ENCODE measurements around the gene MLIP. TPM values are rescaled to one million over a fixed set of nuclear protein-coding genes. Genes with fewer than 3 reads are reported as not detected.

Gene MLIP
- total RNA-seq, 1 experiment from 2014 or later: not detected

DNA sequence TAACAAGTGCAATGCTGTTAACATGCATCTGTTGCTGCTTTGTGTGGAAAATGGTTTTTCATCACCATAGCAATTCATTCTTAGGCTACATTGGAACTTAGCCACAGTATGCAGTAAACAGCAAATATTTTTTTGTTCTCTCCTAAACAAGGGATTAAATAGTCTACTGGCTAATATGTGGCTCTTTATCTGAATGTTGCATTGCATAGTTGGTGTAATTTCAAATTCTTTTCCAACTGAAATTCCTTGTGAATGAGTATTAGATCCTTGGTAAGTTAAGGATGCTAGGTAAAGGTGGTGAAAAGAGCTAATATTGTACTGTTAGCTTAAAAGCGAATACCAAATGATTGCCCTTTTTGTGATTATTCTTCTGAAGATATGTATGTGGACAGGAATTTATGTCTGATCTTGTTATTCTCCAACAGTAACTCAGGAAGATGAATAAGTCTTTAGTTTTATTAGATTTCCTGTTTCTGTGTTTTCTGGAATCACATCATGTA, 958 bp downstream of the MLIP start (continued):
- TF ChIP-seq, protein P1, sequence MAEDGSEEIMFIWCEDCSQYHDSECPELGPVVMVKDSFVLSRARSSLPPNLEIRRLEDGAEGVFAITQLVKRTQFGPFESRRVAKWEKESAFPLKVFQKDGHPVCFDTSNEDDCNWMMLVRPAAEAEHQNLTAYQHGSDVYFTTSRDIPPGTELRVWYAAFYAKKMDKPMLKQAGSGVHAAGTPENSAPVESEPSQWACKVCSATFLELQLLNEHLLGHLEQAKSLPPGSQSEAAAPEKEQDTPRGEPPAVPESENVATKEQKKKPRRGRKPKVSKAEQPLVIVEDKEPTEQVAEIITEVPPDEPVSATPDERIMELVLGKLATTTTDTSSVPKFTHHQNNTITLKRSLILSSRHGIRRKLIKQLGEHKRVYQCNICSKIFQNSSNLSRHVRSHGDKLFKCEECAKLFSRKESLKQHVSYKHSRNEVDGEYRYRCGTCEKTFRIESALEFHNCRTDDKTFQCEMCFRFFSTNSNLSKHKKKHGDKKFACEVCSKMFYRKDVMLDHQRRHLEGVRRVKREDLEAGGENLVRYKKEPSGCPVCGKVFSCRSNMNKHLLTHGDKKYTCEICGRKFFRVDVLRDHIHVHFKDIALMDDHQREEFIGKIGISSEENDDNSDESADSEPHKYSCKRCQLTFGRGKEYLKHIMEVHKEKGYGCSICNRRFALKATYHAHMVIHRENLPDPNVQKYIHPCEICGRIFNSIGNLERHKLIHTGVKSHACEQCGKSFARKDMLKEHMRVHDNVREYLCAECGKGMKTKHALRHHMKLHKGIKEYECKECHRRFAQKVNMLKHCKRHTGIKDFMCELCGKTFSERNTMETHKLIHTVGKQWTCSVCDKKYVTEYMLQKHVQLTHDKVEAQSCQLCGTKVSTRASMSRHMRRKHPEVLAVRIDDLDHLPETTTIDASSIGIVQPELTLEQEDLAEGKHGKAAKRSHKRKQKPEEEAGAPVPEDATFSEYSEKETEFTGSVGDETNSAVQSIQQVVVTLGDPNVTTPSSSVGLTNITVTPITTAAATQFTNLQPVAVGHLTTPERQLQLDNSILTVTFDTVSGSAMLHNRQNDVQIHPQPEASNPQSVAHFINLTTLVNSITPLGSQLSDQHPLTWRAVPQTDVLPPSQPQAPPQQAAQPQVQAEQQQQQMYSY (CRISPR knock-in tag; IDR thresholded peaks at IDR 0.05): no peak
- TF ChIP-seq NR1H2 (CRISPR knock-in tag; IDR thresholded peaks at IDR 0.05) (no peak), ATF1 (CRISPR knock-in tag; IDR thresholded peaks at IDR 0.05) (no peak)
- TF ChIP-seq, protein P2, sequence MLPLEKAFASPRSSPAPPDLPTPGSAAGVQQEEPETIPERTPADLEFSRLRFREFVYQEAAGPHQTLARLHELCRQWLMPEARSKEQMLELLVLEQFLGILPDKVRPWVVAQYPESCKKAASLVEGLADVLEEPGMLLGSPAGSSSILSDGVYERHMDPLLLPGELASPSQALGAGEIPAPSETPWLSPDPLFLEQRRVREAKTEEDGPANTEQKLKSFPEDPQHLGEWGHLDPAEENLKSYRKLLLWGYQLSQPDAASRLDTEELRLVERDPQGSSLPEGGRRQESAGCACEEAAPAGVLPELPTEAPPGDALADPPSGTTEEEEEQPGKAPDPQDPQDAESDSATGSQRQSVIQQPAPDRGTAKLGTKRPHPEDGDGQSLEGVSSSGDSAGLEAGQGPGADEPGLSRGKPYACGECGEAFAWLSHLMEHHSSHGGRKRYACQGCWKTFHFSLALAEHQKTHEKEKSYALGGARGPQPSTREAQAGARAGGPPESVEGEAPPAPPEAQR (CRISPR knock-in tag; IDR thresholded peaks at IDR 0.05): no peak

DNA sequence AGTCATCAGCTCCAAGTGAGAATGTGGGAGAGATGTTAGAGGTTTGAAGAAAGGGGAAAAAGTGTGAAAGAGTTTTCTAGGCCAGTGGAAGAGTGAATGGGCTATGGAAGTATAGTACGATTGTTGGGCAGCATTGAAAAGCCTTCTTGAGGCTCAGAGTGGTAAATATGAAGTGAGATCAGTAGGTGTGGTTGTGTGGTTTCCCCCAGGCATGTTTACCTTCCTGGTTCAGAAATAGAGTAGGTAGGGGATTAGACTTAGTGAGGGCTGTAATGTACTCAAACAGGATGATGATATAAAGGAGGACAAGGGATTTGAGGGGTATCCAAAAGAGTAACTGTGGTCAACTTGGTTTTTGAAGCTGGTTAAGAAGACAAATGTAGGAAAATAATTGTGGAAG, 3.7 kb downstream of the MLIP start:
- no peak overlapping the region for H3K4me3 Mint-ChIP-seq

DNA sequence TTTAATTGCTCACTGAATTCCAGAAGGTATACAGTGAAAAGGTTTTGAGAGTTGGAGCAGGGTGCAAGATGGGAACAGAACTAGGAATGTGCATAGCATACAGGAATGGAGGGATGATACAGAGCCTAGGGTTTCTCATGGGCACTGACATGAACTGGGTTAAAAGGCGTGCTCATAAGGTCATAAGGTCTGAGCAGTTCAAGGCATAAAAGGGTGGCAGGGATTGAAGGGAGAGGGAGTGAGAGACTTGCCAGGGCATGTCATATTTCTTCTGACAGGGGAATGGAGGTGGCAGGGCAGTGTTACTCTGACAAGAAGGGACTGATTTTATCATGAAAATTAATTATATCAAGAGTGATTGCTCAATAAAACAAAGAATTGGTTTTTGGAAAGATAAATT, 4.7 kb downstream of the MLIP start:
- TF ChIP-seq TCF7 (CRISPR knock-in tag; IDR thresholded peaks at IDR 0.05; ENCODE audit: low read depth) (no peak), FOXK1 (CRISPR knock-in tag; IDR thresholded peaks at IDR 0.05) (no peak), CREB1 (CRISPR knock-in tag; IDR thresholded peaks at IDR 0.05) (no peak), ZNF416 (CRISPR knock-in tag; IDR thresholded peaks at IDR 0.05) (no peak), ELF4 (CRISPR knock-in tag; IDR thresholded peaks at IDR 0.05; ENCODE audit: low read depth) (no peak)
- TF ChIP-seq, protein P3, sequence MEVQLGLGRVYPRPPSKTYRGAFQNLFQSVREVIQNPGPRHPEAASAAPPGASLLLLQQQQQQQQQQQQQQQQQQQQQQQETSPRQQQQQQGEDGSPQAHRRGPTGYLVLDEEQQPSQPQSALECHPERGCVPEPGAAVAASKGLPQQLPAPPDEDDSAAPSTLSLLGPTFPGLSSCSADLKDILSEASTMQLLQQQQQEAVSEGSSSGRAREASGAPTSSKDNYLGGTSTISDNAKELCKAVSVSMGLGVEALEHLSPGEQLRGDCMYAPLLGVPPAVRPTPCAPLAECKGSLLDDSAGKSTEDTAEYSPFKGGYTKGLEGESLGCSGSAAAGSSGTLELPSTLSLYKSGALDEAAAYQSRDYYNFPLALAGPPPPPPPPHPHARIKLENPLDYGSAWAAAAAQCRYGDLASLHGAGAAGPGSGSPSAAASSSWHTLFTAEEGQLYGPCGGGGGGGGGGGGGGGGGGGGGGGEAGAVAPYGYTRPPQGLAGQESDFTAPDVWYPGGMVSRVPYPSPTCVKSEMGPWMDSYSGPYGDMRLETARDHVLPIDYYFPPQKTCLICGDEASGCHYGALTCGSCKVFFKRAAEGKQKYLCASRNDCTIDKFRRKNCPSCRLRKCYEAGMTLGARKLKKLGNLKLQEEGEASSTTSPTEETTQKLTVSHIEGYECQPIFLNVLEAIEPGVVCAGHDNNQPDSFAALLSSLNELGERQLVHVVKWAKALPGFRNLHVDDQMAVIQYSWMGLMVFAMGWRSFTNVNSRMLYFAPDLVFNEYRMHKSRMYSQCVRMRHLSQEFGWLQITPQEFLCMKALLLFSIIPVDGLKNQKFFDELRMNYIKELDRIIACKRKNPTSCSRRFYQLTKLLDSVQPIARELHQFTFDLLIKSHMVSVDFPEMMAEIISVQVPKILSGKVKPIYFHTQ (CRISPR knock-in tag; IDR thresholded peaks at IDR 0.05): no peak
- TF ChIP-seq, protein P4, sequence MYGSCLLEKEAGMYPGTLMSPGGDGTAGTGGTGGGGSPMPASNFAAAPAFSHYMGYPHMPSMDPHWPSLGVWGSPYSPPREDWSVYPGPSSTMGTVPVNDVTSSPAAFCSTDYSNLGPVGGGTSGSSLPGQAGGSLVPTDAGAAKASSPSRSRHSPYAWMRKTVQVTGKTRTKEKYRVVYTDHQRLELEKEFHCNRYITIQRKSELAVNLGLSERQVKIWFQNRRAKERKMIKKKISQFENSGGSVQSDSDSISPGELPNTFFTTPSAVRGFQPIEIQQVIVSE (CRISPR knock-in tag; IDR thresholded peaks at IDR 0.05; ENCODE audit: borderline replicate concordance): no peak
- TF ChIP-seq, protein P5, sequence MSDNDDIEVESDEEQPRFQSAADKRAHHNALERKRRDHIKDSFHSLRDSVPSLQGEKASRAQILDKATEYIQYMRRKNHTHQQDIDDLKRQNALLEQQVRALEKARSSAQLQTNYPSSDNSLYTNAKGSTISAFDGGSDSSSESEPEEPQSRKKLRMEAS (CRISPR knock-in tag; IDR thresholded peaks at IDR 0.05): no peak
- CTCF ChIA-PET: no interaction called here
- Mint-ChIP-seq H3K27ac (peak overlapping the region; percentile 11; the same call in 1 of the 2 replicates), H3K9me3 (peaks cover 9% of the 10 kb centered on the region), H3K36me3 (peaks cover 4% of the 10 kb centered on the region; the same call in 1 of the 2 replicates), H3K27me3 (ENCODE audit: low read depth) (no peaks in the 10 kb centered on the region), H3K4me1 (peaks cover 13% of the 10 kb centered on the region), H3K4me3 (no peak overlapping the region)
- DNase-seq (ENCODE audit: low spot score) (no peak), ATAC-seq (no peak)
- POLR2A ChIA-PET: no interaction called here

More for the DNA sequence above, 3.7 kb downstream of the MLIP start:
- Mint-ChIP-seq H3K9me3 (peaks cover 9% of the 10 kb centered on the region), H3K36me3 (peaks cover 4% of the 10 kb centered on the region; the same call in 1 of the 2 replicates), H3K27ac (no peak overlapping the region), H3K27me3 (ENCODE audit: low read depth) (no peaks in the 10 kb centered on the region), H3K4me1 (peaks cover 10% of the 10 kb centered on the region)
- CTCF ChIA-PET: no interaction called here
- TF ChIP-seq, protein P6, sequence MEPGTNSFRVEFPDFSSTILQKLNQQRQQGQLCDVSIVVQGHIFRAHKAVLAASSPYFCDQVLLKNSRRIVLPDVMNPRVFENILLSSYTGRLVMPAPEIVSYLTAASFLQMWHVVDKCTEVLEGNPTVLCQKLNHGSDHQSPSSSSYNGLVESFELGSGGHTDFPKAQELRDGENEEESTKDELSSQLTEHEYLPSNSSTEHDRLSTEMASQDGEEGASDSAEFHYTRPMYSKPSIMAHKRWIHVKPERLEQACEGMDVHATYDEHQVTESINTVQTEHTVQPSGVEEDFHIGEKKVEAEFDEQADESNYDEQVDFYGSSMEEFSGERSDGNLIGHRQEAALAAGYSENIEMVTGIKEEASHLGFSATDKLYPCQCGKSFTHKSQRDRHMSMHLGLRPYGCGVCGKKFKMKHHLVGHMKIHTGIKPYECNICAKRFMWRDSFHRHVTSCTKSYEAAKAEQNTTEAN (CRISPR knock-in tag; IDR thresholded peaks at IDR 0.05): no peak
- TF ChIP-seq, protein P7, sequence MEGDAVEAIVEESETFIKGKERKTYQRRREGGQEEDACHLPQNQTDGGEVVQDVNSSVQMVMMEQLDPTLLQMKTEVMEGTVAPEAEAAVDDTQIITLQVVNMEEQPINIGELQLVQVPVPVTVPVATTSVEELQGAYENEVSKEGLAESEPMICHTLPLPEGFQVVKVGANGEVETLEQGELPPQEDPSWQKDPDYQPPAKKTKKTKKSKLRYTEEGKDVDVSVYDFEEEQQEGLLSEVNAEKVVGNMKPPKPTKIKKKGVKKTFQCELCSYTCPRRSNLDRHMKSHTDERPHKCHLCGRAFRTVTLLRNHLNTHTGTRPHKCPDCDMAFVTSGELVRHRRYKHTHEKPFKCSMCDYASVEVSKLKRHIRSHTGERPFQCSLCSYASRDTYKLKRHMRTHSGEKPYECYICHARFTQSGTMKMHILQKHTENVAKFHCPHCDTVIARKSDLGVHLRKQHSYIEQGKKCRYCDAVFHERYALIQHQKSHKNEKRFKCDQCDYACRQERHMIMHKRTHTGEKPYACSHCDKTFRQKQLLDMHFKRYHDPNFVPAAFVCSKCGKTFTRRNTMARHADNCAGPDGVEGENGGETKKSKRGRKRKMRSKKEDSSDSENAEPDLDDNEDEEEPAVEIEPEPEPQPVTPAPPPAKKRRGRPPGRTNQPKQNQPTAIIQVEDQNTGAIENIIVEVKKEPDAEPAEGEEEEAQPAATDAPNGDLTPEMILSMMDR (IDR thresholded peaks at IDR 0.05): no peak
- TF ChIP-seq, protein P5 (CRISPR knock-in tag; IDR thresholded peaks at IDR 0.05): no peak
- TF ChIP-seq GABPB1 (CRISPR knock-in tag; IDR thresholded peaks at IDR 0.05) (no peak), MYBL2 (CRISPR knock-in tag; IDR thresholded peaks at IDR 0.05) (no peak), NR3C1 (CRISPR knock-in tag; conservative IDR thresholded peaks at IDR 0.05; ENCODE audit: low read depth) (no peak), TEAD4 (CRISPR knock-in tag; IDR thresholded peaks at IDR 0.05) (no peak), ZNF263 (CRISPR knock-in tag; IDR thresholded peaks at IDR 0.05; ENCODE audit: low read depth) (no peak), NR1H2 (CRISPR knock-in tag; IDR thresholded peaks at IDR 0.05) (no peak), ZNF317 (CRISPR knock-in tag; IDR thresholded peaks at IDR 0.05; ENCODE audit: borderline replicate concordance, low read depth) (no peak), SP1 (CRISPR knock-in tag; conservative IDR thresholded peaks at IDR 0.05) (no peak)
- DNase-seq (ENCODE audit: low spot score): no peak
- no peak for ATAC-seq
- POLR2A ChIA-PET: no interaction called here
